Measurements from ENCODE around the gene PACRG.

The PACRG gene

GRCh38 chr6:163149279-163149848 lies 421.6 kb downstream of the PACRG start:
- DNase-seq: no peak

- no peak for DNase-seq
Measured at GRCh38 chr6:163151212-163151611, 423.4 kb downstream of the PACRG start.

- no peak for DNase-seq
Measured at GRCh38 chr6:163152701-163153100, 424.9 kb downstream of the PACRG start.

- no peak for DNase-seq
Measured at GRCh38 chr6:163159110-163159509, 431.3 kb downstream of the PACRG start.

- DNase-seq: no peak
Measured at GRCh38 chr6:163159689-163160088, 431.9 kb downstream of the PACRG start.

- no peak for DNase-seq
Measured at GRCh38 chr6:163162007-163162873, 434.5 kb downstream of the PACRG start.

- no peak for DNase-seq
Measured at GRCh38 chr6:163162874-163163213, 435.1 kb downstream of the PACRG start.

- DNase-seq: no peak
Measured at GRCh38 chr6:163164175-163164900, 436.6 kb downstream of the PACRG start.

- no peak for DNase-seq
Measured at GRCh38 chr6:163165155-163165910, 437.6 kb downstream of the PACRG start.

GRCh38 chr6:163165922-163166321 lies 438.1 kb downstream of the PACRG start:
- no peak for DNase-seq

GRCh38 chr6:163166507-163166906 lies 438.7 kb downstream of the PACRG start:
- no peak for DNase-seq

GRCh38 chr6:163169521-163169920 lies 441.7 kb downstream of the PACRG start:
- no peak for DNase-seq

- DNase-seq: peak; percentile 68
Measured at GRCh38 chr6:163170294-163170883, 442.6 kb downstream of the PACRG start.

GRCh38 chr6:163173741-163174140 lies 446.0 kb downstream of the PACRG start:
- no peak for DNase-seq

- no peak for DNase-seq
Measured at GRCh38 chr6:163175301-163175700, 447.5 kb downstream of the PACRG start.

- DNase-seq: no peak
Measured at GRCh38 chr6:163176097-163176496, 448.3 kb downstream of the PACRG start.

GRCh38 chr6:163177007-163177406 lies 449.2 kb downstream of the PACRG start:
- DNase-seq: no peak

GRCh38 chr6:163177892-163178420 lies 450.2 kb downstream of the PACRG start:
- no peak for DNase-seq

GRCh38 chr6:163179061-163179460 lies 451.3 kb downstream of the PACRG start:
- DNase-seq: no peak

GRCh38 chr6:163179721-163180120 lies 451.9 kb downstream of the PACRG start:
- no peak for DNase-seq

- DNase-seq: no peak
Measured at GRCh38 chr6:163180874-163181541, 453.2 kb downstream of the PACRG start.

GRCh38 chr6:163181666-163182180 lies 453.9 kb downstream of the PACRG start:
- DNase-seq: no peak

Data from activated effector memory CD4-positive, alpha-beta T cell treated with anti-CD3 and anti-CD28 coated beads, Interleukin-2, amount 50 U/mL, for 16 hours (primary cell).